ENCODE measurements around the gene ZNF689. TPM values are rescaled to one million over a fixed set of nuclear protein-coding genes. Genes with fewer than 3 reads are reported as not detected.

ZNF689 gene
- total and polyA plus RNA-seq, 2 of the 13 experiments (the other 11 are each of a cell fraction or from before 2014, with no cell fraction given), result 9.7 to 19.5 TPM

- TF ChIP-seq STAT6 (CRISPR knock-in tag; IDR thresholded peaks at IDR 0.05; ENCODE audit: borderline replicate concordance) (peak; percentile 50; the same call in 1 of the 2 replicates), TP53 (CRISPR knock-in tag; conservative IDR thresholded peaks at IDR 0.05) (no peak), ELF1 (CRISPR knock-in tag; IDR thresholded peaks at IDR 0.05) (peak; percentile 79; the same call in 1 of the 2 replicates), DMAP1 (CRISPR knock-in tag; IDR thresholded peaks at IDR 0.05) (peak; percentile 84), NAIF1 (CRISPR knock-in tag; IDR thresholded peaks at IDR 0.05; ENCODE audit: borderline replicate concordance) (no peak), ZNF24 (IDR thresholded peaks at IDR 0.05) (peak; percentile 74), YY1 (IDR thresholded peaks at IDR 0.05; ENCODE audit: insufficient read depth, insufficient replicate concordance, low read depth, low read length) (peak; percentile 90), DR1 (CRISPR knock-in tag; IDR thresholded peaks at IDR 0.05) (peak; percentile 70), ZNF44 (CRISPR knock-in tag; IDR thresholded peaks at IDR 0.05) (no peak), MED1 (CRISPR knock-in tag; IDR thresholded peaks at IDR 0.05) (peak; percentile 79), GMEB1 (CRISPR knock-in tag; IDR thresholded peaks at IDR 0.05; ENCODE audit: borderline replicate concordance) (peak; percentile 86), HNRNPK (IDR thresholded peaks at IDR 0.05; ENCODE audit: low read depth, low read length, poor library complexity, severe bottlenecking) (peak; percentile 30), SNAI1 (CRISPR knock-in tag; IDR thresholded peaks at IDR 0.05; ENCODE audit: borderline replicate concordance) (no peak; the same call in 1 of the 2 replicates), ZSCAN30 (CRISPR knock-in tag; IDR thresholded peaks at IDR 0.05) (no peak), TAF15 (IDR thresholded peaks at IDR 0.05; ENCODE audit: low read depth, low read length, poor library complexity, severe bottlenecking) (peak; percentile 12), REXO4 (CRISPR knock-in tag; IDR thresholded peaks at IDR 0.05; ENCODE audit: borderline replicate concordance) (no peak), ARNTL (CRISPR knock-in tag; IDR thresholded peaks at IDR 0.05) (no peak), ZBTB7A (CRISPR knock-in tag; IDR thresholded peaks at IDR 0.05) (no peak)
- TF ChIP-seq, protein P1, sequence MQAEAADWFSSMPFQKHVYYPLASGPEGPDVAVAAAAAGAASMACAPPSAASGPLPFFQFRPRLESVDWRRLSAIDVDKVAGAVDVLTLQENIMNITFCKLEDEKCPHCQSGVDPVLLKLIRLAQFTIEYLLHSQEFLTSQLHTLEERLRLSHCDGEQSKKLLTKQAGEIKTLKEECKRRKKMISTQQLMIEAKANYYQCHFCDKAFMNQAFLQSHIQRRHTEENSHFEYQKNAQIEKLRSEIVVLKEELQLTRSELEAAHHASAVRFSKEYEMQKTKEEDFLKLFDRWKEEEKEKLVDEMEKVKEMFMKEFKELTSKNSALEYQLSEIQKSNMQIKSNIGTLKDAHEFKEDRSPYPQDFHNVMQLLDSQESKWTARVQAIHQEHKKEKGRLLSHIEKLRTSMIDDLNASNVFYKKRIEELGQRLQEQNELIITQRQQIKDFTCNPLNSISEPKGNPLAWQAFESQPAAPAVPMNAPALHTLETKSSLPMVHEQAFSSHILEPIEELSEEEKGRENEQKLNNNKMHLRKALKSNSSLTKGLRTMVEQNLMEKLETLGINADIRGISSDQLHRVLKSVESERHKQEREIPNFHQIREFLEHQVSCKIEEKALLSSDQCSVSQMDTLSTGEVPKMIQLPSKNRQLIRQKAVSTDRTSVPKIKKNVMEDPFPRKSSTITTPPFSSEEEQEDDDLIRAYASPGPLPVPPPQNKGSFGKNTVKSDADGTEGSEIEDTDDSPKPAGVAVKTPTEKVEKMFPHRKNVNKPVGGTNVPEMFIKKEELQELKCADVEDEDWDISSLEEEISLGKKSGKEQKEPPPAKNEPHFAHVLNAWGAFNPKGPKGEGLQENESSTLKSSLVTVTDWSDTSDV (CRISPR knock-in tag; IDR thresholded peaks at IDR 0.05), result peak; percentile 93; the same call in 1 of the 2 replicates
- TF ChIP-seq, protein P2, sequence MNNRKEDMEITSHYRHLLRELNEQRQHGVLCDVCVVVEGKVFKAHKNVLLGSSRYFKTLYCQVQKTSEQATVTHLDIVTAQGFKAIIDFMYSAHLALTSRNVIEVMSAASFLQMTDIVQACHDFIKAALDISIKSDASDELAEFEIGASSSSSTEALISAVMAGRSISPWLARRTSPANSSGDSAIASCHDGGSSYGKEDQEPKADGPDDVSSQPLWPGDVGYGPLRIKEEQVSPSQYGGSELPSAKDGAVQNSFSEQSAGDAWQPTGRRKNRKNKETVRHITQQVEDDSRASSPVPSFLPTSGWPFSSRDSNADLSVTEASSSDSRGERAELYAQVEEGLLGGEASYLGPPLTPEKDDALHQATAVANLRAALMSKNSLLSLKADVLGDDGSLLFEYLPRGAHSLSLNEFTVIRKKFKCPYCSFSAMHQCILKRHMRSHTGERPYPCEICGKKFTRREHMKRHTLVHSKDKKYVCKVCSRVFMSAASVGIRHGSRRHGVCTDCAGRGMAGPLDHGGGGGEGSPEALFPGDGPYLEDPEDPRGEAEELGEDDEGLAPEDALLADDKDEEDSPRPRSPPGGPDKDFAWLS (CRISPR knock-in tag; IDR thresholded peaks at IDR 0.05; ENCODE audit: borderline replicate concordance), result 0 out of 2 replicates have a peak, but pooled peaks have one; percentile 25
Observed at GRCh38 chr16:30657866-30658730, 47.9 kb upstream of the ZNF689 start, which contains the start of gene FBRS (continued).

Data from HepG2 (cell line).